HL-60 (cell line): Measurements from ENCODE around the gene ACVR1B.

Source experiments
- DNase-seq, 2 experiments: peaks; one replicate each; pipeline ENCODE4 v3.0.0-alpha.2; 2010 to 2020; ENCODE audit warnings: low read depth in 1 of 2, low spot score in 1 of 2
- H3K27ac ChIP-seq: fragments of 250-450 bp; sonication (Bioruptor Pico); replicated peaks from 2 replicates; pipeline ENCODE4 v1.5.1; 2020; ENCODE audit warnings: mild to moderate bottlenecking, moderate library complexity
- H3K27me3 ChIP-seq: fragments of 250-450 bp; sonication (Bioruptor Pico); 2 replicates; pipeline ENCODE4 v1.5.1; 2021; ENCODE audit warnings: mild to moderate bottlenecking, moderate library complexity; ENCODE audit not compliant: insufficient read depth, poor library complexity, severe bottlenecking
- H3K4me3 ChIP-seq: replicated peaks from 2 replicates; pipeline ENCODE4 v1.5.1; 2011; ENCODE audit warnings: mild to moderate bottlenecking, control low read depth, low read length; ENCODE audit not compliant: insufficient read depth
- CTCF ChIP-seq: IDR thresholded peaks from one replicate; pipeline ENCODE4 v1.5.1; 2011; ENCODE audit warnings: low read length, control low read depth, inconsistent platforms; ENCODE audit not compliant: insufficient read depth
- GABPA ChIP-seq: IDR thresholded peaks from 2 replicates; pipeline ENCODE4 v1.6.1; 2012; ENCODE audit warnings: low read depth
- POLR2AphosphoS5 ChIP-seq: IDR thresholded peaks from 2 replicates; pipeline ENCODE4 v1.6.1; 2012; ENCODE audit warnings: low read depth
- REST ChIP-seq: IDR thresholded peaks from 2 replicates; pipeline ENCODE4 v1.6.1; 2012; ENCODE audit warnings: low read depth; ENCODE audit not compliant: insufficient replicate concordance
- SPI1 ChIP-seq: IDR thresholded peaks from 2 replicates; pipeline ENCODE4 v1.6.1; 2012; ENCODE audit warnings: low read depth, mild to moderate bottlenecking, borderline replicate concordance

Gene ACVR1B

GRCh38 chr12:51986834-51987233 is 35.3 kb downstream of the ACVR1B start:
- no peak overlapping the region for H3K4me3 ChIP-seq
- no peaks in the 10 kb centered on the region for H3K27me3 ChIP-seq
- no peak for DNase-seq
- TF ChIP-seq CTCF (no peak), SPI1 (no peak), POLR2AphosphoS5 (no peak)
- no peak overlapping the region for H3K27ac ChIP-seq

GRCh38 chr12:51992246-51992645 is 40.7 kb downstream of the ACVR1B start:
- no peak for DNase-seq
- Histone ChIP-seq H3K27ac (no peak overlapping the region), H3K4me3 (no peak overlapping the region), H3K27me3 (no peaks in the 10 kb centered on the region)
- no peak for TF ChIP-seq SPI1
- TF ChIP-seq GABPA: no peak
- TF ChIP-seq CTCF: no peak
- TF ChIP-seq POLR2AphosphoS5: no peak
- no peak for TF ChIP-seq REST

- H3K27me3 ChIP-seq: no peaks in the 10 kb centered on the region
- no peak overlapping the region for H3K4me3 ChIP-seq
- no peak overlapping the region for H3K27ac ChIP-seq
- TF ChIP-seq REST (no peak), SPI1 (no peak), GABPA (no peak), POLR2AphosphoS5 (no peak), CTCF (no peak)
- no peak for DNase-seq
These were observed 43.0 kb downstream of the ACVR1B start for GRCh38 chr12:51994539-51994820.

- no peak for TF ChIP-seq GABPA
- no peak overlapping the region for H3K4me3 ChIP-seq
- no peak for DNase-seq
- no peak overlapping the region for H3K27ac ChIP-seq
- H3K27me3 ChIP-seq: no peaks in the 10 kb centered on the region
These were observed 43.5 kb downstream of the ACVR1B start for GRCh38 chr12:51994959-51995358.
